Activated CD8-positive, alpha-beta memory T cell treated with anti-CD3 and anti-CD28 coated beads for 48 hours (primary cell): ENCODE data around the gene SH2D4B.

ENCODE experiments used
- DNase-seq, 3 experiments: peaks; one replicate each; pipeline ENCODE4 v3.0.0-alpha.2; 2020; ENCODE audit warnings: low read depth in 2 of 3, low spot score in 2 of 3

SH2D4B gene

GRCh38 chr10:80537736-80538480 lies at the start of gene SH2D4B:
TSS of gene SH2D4B (plus strand) at chr10:80537902. CDS start at chr10:80538332, 430 bp downstream.
- DNase-seq: no peak

DNA sequence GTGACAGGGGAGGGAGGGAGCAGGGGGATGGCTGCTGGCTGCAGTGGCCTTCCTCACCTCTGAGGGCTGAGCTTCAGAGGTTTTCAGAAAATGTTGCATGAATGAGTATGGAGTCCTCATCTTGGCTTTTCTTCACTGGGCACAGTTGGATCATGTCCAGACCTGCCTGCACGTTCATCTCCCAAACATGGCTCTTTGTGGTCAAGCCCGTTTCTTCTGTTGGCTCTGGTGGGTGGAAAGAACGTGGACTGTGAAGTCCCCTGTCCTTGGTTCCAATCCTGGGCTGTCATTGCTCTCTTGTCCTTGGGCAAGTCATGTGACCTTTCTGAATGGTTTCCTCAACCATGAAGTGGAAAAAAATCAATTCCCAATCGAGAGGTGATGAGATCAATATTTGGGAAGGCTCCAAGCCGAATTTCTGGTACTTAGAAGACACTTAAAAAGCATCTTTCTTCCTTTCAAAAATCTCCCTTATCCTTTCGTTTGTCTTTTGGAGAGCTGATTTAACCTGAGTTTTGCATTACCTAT lies 49.1 kb upstream of the SH2D4B start:
- DNase-seq: no peak

- DNase-seq: no peak
Measured at GRCh38 chr10:80489371-80490112, 48.2 kb upstream of the SH2D4B start.

DNA sequence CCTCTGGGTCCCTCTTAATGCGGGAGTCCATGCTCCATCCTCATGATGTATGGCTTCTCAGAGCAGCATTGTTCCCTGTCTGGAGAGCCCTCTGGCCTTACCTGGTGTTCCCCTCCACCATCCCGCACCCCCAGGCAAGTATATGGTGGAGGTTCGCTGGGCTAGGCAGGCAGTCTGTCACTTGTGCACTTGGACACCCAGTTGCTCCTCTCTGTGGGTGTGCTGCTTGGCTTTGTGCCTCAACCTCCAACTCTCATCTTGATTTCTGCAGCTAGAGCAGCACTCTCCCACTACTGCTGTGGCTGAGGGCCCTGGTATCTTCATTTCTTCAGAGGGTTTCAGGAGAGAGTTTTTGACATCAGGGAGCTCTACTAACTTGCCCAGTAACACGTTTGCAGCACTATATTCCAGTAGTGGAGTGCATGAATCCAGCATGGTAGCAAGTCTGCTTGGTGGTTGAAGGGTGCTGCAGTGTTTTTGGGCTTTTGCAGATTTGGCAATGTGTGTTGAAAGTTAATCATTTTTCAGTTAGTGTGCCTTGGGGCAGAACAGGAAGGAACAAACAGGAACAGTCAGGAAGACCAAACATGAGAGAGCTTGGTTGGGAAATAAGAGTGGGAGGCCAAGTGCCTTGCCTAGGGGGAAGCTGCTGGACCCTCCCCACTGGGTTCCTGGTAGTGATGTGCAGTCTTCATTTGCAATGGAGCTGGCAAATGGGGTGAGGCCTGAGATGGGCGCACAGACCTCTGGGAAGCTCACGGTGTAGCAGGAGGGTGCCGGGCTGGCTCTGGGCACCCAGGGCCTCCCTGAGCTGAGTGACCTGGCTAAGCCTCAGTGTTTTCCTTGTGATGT lies 46.2 kb upstream of the SH2D4B start:
- DNase-seq: no peak

DNA sequence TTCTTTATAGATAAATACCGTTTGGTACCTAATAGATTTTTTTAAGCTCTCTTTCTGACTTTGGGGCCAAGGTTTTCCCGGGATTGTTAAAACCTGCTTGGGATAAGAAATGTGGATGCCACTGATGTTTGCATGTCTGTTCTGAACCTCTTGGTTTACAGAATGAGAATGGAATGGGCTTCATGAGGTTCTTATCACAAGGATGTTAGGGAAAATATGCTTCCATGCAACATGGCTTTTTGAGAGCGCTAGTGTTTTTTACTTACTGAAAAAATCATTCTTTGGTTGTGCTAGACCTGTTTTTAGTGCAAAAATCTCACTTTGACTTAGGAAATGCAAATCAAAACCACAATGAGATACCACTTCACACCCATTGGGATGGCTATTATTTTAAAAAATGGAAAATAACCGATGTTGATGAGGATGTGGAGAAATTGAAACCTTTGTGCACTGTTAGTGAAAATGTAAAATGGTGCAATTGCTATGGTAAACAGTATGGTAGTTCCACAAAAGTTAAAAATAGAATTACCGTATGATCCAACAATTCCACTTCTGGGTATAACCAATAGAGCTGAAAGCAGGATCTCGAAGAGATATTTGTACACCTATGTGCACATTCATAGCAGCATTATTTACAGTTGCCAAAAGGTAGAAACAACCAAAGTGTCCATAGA lies 44.7 kb upstream of the SH2D4B start:
- DNase-seq: no peak

GRCh38 chr10:80493522-80494051 lies 44.1 kb upstream of the SH2D4B start:
- no peak for DNase-seq

DNA sequence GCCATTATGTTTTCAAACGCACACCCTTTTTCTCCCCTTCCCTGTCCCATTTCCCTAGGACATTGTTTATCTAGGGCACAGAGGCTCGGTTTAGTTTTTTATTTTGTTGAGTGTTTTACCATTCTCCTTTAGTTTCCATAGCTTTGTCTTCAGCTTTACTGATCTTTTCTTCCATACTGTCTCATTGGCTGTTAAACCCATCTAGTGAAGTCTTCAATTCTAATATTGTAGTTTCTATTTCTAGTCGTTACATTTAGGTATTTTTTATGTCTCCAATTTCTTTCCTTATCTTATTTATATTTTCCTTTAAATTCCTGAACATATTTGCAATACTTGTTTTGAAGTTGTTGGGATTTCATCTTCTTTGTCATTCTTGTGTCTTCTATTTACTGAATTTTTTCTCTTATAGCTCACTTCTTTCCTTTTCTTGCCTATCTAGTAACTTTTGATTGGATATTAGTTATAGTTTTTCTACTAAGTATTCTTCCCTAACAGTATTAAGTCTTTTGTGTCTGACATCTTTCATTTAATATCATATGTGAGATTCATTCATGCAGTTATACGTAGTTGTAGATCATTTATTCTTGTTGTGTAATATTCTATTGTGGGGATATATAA lies 41.0 kb upstream of the SH2D4B start:
- DNase-seq: no peak

DNA sequence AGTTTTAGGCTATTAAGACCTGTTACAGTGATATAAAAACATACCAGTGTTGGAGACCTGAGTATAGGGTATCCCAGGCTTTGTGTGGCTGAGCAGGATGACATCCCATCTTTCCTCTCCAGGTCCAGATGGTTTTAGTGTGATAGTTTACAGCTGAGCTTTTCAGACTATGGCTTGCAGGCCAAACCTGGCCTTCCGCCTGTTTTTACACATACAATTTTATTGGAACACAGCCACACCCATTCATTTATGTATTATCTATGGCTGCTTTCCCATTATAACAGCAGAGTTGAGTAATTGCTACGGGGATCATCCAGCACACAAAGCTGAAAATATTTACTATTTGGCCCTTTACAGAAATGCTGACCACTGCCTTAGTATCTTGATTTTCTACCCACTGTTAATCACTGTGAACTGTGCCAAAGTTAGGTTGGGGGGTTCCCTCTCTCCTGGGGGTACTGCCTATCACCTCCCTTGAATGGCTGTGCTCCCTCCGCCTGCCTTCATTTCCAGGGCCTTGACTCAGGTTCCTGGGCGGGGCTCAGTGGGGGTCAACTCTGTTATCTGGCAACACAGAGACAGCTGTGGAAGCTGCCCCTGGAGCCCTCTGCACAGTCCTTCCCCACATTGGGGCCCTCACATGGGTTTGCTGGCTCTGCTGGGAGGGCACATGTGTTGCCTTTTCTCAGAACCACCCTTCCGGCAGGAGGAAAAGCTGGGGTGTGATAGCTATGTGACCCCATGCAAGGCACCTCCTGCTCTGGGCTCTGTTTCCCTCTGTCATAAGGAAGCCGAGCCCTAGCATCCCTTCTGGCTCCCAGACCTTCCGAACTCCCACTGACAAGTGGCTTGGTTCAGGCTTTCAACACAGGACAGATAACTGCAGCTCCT lies 40.3 kb upstream of the SH2D4B start:
- DNase-seq: no peak

- DNase-seq: no peak
Measured at GRCh38 chr10:80498078-80498832, 39.4 kb upstream of the SH2D4B start.

DNA sequence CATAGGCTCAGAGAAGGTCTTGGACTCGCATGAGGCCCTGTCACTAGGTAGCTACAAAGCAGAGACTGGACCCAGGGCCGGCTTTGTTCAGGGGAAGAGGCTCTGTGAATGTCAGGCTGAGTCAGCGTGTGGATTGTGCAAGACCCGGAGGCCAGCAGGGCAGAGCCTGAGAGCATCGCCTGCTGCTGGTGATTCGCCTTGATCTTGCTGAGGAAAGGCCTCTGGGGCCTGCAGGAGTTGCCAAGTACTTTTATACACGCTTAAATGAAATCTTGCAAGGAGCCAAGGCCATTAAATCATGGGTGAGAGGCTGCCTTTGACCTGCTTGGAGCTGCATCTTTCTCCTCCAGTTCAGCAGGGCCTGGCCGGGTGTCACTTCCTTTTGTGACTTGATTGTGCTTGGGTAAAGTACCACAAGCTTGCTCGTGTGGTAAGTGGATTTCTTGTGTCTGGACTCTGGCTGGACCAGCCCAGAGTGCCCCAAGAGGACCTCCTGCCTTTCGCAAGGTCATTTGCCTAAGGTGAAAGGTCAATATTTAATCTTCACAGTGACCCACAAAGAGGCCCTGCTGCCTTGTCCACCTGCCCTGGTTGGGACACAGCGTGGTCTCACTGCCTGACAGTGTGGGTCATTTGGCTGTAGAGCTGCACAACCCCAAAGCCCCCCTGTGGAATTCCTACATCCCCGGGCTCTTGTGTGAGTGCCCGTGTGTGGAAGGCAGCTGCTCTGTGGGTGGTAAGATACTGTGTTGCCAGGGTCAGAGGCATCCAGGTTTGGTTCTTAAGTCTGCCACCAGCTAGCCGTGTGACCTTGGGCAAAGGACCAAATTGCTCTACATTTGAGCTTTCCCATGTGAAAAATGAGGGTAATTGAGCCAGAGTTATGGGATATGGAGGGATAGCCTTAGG lies 38.6 kb upstream of the SH2D4B start:
- DNase-seq: peak in 1 of 3 experiments; percentile 63

GRCh38 chr10:80500572-80501380 lies 36.9 kb upstream of the SH2D4B start:
- DNase-seq: no peak

- DNase-seq: no peak
Measured at GRCh38 chr10:80501381-80501912, 36.3 kb upstream of the SH2D4B start.

GRCh38 chr10:80501913-80502521 lies 35.7 kb upstream of the SH2D4B start:
- DNase-seq: no peak

DNA sequence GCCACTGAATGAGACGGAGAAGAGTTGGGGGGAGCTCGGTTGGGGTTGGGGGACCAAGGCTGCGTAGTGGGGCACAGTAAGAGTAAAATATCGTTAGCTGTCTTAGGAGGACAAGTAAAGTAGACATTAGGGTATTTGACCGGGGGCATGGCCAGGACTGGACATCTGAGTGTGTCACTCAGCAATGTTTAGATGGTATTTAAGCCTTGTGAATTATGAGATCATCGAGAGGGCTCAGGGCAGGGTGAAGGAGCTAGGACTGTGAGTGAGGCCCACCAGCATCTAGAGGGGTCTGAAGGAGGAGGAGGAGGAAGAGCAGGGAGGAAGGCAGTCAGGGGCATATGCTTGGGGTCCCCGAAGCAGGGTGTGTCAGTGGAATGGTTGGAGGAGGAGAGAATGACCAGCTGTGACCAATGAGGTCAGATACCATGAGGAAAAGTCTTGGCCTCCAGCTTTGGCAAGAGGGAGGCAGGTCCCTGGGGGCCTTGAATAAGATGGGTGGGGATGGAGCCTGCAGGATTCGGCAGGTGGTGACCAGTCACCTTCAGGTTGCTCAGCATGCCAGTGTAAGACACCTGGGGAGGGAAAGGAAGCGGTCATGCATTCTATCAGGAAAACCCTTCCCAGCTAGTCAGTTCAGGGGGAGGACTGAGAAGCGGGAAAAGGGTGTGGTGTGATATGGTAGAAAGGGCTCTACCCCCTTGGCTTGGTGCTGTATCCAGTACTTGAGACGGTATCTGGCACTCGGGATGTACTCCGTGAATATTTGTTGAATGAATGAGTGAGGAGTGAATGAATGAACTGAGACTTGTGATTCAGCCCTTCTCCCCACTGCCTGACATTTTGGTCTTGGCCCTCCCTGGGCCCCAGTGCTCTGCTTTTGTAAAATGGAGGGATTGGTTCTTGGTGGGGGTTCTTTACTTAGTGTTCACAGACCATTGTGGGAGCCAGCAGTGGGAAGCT lies 34.8 kb upstream of the SH2D4B start:
- DNase-seq: no peak
